ENCODE measurements around the gene TBL1Y.
"Not testable (repeated sequence)": the region's sequence is repeated elsewhere in the genome, so short reads cannot be mapped to it uniquely, and the experiment has no call there.

Gene TBL1Y

DNA sequence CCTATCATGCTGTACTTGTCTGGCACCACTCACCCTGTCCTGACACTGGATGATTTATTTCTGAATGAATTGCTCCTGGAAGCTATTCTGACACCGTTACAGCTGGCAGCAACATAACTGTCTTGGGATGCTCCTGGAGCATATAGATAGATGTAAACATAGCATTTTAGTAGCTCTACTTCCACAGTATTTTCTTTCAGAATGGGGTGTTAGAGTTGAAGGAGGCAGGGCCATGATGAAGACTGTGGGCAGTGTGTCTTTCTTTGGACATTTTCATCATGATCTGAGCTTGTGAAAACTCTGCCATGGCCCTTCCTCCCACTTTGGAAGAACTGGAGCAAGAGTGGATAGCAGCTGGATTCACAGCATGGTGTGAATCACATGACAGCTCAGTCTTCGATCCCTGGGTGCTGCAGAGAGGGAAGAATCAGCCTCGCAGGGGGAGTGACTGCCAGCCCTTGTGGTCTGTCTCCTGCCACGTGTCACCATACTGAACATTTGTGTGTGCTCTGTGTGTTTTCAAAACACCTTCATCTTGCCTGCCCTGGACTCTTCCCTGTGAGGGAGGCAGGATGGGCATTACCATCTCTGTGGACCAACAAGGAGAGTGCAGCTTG lies 61.9 kb downstream of the TBL1Y start:
- no peak for DNase-seq (ENCODE audit: low read depth, low spot score)

DNA sequence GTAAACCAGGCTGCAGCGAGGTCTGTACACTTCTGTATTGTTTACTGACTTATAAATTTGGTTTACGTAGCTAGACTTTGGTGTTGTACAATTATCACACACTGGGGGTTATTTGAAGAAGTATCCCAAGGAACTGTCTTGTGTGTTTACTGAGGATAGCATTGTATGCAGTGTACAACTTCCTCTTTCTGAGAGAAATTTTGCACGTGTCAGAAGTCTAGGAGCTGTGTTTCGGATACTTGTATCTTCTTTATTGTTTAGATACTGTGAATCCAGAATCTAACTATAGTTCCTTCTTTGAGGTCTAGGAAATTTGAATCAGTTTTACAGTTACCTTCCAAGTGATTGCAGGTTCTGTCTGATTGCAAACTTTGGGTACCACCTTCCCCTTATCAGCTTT lies 64.5 kb downstream of the TBL1Y start:
- no peak for DNase-seq (ENCODE audit: low read depth, low spot score)

DNA sequence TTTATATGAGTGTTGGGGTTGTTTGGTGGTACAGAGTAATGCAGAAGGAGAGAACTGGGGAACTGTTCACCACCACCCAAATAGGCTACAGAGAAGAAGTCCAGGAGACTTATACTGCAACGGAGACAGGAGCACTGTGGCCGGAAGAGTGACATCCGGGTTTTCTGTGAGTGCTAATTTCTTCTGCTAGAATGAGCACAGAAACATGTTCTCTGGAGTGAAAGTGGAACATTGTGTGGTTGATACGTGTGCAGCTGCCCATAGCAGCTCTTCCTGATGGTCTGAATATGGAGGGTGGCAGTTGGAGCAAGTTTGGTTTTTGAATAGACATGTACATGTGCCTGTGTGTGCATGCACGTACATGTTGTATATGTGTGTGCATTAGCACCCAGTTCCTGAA lies 67.3 kb downstream of the TBL1Y start:
- no peak for DNase-seq (ENCODE audit: low read depth, low spot score)

DNA sequence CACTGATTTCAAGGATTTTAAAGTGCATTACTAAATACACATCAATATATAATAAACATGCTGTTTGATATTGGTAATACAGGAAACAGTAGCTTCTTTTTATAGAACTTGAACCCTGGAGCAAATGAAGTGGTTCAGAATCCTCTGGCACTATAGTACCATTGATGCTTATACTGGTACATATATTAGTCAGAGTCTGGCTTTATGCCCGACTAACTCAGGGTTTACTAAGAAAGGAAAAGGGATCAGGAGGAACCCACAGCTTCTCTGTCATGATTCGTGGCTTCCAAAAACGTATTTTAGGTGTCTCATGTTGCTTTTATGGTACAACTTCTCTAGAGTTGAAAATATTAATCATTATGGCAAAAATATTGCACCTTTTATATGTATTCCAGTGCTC lies 72.7 kb downstream of the TBL1Y start:
- no peak for DNase-seq (ENCODE audit: low read depth, low spot score)

DNA sequence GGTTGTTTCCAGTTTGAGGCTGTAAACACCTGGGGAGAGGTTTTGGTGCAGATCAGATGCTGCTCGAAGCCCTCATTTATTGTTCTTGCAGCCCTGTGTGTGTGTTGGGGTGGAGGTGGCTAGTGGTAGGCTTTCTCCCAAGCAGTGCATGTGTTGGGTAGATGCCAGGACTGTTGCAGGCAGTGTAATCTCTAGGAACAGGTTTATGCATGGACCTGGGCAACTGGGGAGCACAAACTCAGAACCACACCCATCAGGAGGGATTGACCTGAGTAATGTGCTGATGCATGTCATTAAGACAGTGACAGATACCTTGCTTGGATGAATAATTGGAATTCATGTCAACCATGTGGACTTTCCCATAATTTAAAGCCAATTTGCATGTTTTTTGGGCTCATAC lies 77.3 kb downstream of the TBL1Y start:
- DNase-seq (ENCODE audit: low read depth, low spot score), result no peak

DNA sequence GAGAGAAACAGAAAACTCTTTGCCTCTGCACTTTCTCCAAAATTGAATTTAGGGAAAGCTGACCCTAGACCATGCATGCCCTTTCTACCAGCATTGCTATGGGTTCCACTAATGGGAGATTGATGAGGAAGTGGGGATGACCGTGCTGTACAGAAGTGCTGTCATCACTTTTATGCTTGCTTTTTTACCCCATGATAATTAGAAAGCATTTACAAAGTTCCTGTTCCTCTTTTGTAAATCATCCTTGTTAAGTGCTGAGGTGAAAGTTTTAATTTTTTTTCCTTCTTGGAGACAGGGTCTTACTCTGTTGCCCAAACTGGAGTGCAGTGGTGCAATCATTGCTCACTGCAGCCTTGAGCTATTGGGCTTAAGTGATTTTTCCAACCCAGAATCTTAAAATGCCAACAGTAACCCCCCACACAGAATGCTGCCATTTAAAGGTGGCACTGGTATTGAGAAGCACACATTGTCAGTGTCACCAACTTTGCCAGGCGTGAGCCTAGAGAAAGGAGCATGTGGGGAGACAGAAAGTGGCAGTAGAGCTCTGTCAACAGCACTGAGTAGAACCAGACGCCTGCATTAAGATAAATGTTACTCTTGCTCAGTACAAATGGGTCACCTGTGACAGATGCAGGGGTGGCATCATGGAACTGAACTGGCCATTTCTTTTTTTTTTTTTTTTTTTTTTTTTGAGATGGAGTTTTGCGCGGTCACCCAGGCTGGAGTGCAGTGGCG lies 79.6 kb downstream of the TBL1Y start:
- no peak for DNase-seq (ENCODE audit: low read depth, low spot score)

DNA sequence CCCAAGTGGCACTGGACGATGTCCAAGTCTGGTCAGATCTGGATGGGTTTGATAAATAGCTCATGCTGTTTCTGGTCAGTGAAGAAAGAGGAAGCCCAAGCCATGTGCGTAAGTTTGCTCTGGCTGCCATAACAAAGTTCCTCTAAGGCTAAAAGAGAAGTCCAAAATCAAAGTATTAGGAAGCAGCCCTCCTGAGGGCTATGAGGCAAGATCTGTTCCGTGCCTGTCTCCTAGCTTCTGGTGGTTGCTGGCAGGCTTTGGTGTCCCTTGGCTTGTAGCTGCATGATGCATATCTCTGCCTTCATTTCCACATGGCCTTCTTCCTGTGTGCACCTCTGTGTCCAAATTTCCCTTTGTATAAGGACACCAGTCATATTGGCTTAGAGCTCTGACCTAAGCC lies 81.5 kb downstream of the TBL1Y start:
- DNase-seq (ENCODE audit: low read depth, low spot score), result no peak

DNA sequence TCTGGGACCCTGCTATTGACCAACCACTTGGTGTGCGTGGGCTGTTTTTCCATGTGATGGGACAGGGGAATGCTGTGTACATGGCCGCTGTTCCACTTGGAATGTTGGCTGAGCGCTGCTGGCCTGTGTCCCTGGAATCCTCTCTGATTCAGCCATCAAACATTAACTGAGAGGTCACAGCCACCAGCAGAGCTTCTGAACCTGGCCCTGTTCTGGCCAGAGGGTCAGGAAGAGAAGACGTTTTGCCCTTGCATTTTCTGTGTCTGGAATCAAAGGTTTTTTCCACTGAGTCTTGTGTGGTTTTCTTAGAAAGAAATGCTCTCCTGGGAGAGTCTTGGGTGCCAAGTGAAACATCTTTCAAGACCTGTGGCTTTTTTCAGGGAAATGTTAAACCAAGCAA lies 85.5 kb downstream of the TBL1Y start:
- DNase-seq (ENCODE audit: low read depth, low spot score), result no peak

DNA sequence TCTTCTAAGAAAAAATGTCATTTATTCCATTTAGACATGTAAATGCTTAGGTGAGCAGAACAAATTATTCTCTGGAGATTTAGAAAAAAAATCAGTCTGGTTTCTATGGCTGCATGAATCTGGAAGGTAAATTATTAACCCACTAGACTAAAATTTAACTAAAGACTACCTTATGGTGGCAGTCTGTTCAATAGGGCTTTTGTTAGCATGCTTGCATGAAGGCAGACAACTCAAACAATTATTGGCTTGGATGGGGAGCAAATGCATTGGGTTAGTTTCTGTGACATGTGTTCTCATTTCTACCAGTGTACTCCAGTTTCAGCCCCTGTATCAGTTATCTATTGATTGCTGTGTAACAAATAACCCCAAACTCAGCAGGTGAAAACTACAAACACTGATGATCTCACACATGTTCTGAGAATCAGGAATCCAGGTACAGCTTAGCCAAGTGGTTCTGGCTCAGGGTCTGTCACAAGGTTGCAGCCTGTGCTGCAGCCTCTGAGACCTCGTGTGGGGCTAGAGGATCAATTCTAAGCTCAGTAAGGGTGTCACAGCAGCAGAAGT lies 87.1 kb downstream of the TBL1Y start:
- no peak for DNase-seq (ENCODE audit: low read depth, low spot score)

DNA sequence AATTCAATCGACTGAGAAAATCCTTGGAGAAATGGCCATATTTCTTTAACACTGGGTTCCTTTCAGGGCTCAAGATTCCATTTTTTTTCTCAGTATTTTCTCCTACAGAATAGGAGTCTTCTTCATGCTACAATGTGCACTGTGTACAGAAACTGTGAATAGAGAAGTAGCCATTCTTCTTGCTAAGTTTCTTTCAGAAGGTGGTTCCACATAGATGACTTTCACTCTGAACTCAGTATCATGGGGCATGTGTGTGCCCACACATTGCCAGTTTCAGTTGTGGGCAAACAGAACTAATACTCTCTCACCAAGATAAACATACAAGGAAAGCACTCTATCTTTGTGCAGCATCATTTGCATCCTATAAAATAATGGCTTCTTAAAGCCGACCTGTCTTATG lies 89.4 kb downstream of the TBL1Y start:
- DNase-seq (ENCODE audit: low read depth, low spot score), result no peak

DNA sequence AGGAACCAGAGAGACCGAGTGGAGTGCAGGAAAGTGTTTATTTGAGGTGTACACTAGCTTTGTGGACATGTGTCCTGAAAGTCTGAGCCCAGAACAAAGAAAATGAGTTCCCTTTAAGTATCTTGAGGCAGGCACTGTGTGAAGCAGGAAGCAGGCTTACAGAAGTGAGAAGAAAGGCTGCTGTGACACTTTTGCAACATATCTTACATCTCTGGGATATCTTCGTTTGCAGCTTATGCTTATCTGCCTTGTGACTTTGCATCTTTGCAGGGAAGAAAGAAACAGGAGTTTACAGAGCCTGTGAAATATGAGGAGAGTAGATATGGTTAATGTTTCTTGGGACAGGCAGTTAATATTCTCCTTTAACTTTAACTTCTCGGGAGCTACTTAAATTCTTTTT lies 92.1 kb downstream of the TBL1Y start:
- DNase-seq (ENCODE audit: low read depth, low spot score), result no peak

DNA sequence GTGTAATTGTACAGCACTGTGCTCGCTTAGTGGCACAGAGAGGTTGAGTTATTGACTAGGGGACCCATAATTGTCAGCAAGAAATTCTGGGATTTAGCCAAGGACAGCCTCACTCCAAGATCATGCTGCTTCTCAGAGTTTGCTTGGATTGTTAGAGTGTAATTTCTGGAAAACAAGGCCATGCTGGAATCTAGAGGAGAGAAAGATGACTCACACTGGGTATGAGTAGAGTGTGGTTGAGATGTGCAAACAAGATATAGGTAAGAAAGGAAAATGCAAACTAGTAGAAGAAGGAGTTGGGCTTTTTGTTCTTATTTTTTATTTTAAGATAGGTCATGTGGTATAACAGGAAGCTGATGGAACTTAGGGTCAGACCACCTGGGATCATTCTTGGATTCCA lies 97.4 kb downstream of the TBL1Y start:
- DNase-seq (ENCODE audit: low read depth, low spot score), result no peak

DNA sequence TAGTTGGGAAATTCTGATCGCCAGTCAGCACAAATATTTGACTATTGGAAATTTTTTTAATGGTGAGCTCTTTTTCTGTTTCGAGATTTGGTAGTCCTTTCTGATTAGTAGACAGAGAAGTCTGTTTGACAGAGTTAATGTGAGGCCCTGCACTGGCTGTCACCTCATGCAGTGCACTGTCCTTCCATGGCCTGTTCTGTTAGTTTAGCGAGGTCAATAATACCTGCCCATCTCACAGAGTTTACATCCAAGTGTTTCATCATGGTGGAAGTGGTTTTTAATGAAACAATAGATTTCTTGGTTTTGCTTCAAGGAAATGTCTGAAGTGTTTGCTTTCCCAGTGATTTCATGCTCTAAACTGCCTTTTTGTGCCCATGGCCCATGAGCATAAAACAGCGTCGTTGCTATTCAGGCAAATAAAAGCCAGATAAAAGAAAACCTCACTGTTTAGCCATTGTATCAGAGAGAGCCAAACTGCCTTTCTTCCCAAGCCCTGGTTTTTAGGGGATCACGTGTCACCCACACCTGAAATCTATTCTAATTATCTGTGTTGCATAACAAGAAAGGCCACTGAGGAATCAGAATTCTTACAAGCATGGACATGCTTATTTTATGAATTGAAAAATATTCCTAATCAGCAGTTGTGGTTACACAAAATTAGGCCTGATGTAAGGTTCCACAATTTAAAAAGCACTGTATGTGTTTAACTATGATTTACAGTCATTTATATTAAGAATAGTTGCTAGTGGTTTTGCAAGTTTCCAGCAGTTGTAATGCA lies 98.3 kb downstream of the TBL1Y start:
- DNase-seq (ENCODE audit: low read depth, low spot score), result no peak

DNA sequence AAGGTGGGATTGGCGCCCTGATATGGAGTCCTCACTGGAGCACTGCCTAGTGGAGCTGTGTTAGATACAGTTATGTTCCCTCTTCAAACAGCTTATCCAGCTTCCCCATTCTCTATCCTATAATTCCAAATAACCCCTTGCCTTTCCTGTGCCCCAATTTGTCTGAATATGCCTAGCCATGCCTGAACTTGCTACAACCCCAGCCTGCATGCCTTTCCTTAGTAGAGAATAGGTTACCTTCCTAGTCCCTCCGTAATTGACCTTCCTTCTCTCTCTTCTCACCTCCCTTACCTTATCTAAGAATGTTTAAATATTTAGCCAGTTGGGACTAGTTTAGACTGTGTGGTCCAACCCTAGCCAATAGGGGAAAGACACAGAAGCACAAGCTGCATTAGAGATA lies 102.6 kb downstream of the TBL1Y start:
- DNase-seq (ENCODE audit: low read depth, low spot score), result no peak

DNA sequence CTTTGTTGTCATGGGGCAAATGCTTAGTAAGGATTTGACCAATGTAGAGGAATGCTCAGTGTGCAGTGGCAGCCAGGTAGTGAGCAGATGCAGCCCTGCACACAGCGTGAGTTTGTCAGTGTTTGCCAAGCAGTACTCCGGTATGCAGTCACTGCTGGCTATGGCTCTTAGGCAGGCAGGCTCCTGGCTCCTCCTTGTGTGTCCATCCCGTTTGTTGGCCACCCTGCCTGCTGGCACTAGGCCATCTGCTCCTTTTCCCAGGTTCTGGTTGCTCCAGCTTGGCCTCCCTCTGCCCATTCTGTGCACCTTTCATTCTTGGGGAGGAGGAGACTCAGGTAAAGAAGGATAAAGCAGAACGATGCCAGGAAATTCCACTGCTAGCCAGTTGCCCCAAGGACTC lies 106.0 kb downstream of the TBL1Y start:
- no peak for DNase-seq (ENCODE audit: low read depth, low spot score)

DNA sequence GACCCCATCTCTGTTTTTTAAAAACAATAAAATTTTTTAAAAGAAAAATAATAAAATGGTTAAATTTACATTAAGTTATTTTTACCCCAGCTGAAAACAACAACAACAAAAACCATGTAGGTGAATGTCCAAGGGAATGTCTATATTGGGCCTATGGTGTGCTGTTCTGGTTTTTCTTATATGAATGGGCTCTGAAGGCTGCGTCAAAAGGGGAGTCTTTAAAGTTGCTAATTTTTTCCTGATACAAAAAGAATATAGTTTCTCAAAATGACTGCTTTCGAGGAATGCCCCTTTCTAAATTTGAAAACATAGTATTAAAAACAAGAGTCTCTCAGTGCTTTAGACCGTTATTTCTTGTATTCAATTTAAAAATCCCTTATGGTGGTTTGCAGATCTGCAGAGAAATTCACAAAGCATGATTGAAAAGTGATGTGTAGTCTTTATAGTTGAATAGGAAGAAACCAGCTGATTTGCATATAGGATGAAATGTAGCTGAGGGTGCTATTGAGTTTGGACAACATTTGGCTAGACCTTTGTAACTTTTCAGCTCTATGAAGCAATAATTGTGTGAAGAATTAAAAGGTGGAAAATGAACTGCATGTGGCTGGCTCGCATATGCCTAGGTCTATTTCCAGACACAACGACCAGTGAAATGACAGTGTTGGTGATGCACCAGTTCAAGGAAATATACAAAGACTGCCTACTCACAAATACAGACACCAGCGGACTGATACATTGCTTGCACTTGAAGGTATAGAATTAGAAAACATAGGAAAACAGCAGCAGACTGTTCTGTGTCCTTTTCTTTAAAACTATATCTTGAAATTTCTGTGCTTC lies 107.0 kb downstream of the TBL1Y start:
- no peak for DNase-seq (ENCODE audit: low read depth, low spot score)

DNA sequence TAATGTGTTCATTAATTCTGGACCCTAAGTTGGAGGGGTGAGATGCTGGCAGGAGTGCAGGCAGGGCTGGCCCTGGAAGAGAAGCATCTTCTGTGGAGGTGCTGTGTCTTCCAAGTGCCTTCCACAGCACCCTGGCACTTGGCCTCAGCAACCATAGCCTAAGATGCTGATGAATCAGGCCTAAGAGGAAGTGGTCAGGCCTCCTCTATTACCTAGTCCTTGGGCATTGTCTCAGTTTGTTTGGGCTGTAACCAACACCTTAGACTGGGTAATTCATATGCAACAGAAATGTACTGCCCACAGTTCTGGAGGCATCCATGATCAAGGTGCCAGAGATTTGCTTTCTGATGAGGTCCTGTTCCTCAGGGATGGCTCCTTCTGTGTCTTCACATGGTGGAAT lies 128.5 kb downstream of the TBL1Y start:
- no peak for DNase-seq (ENCODE audit: low read depth, low spot score)

DNA sequence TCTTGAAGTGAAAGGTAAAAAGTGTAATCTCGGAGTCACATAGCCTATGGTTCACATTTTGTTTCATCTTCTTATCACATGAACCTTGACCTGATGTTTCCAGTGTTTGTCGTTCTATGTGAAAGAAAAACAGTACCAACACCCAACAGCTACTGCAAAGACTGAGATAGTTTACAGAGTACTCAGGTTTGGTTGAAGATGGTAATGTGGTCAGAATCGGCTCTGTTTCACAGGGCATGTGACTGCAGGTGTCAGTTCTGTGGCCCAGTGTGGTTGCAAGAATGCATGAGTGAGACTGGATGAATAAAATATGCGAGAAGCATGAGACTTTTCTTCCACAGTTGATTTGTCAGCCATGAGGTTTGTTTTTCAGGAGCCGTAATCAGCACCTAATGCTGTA lies 130.2 kb downstream of the TBL1Y start:
- no peak for DNase-seq (ENCODE audit: low read depth, low spot score)

DNA sequence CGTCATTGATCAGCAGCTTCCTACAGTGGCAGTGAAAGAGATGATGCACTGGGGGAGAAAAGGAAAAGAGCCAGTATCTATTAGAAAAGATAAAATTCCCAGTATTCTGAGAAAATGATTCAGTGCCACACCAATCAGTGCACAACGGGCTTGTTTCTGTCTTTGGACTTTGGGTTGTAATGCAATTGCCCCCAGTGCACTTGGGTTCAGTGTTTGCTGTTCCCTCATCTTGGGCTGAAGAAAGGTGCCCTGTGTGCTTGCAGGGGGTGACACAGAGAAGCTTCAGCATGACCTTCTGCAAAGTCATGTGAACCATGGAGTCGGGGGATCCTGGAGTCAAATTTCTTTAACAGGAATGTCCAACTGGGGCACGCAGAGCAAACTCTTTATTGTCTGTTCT lies 131.5 kb downstream of the TBL1Y start:
- DNase-seq (ENCODE audit: low read depth, low spot score), result no peak

DNA sequence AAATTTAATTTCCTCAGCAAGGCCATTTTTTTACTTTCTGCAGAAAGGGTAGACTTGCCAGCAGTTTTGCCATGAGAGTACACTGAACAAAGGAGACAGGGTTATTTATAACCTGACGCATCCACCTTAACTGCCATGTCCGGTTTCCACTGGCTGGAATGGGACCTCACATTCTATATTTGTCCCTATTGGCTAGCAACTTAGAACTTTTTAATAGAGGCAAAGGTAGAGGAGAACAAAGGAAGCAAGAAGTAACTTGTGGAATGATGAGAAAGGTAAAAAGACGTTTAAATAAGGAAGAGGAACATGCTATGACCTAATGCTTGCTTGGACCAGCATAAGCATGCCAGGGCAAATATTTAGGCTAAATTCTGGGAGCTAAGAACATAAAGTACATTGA lies 142.0 kb downstream of the TBL1Y start:
- DNase-seq (ENCODE audit: low read depth, low spot score), result not testable (repeated sequence)

DNA sequence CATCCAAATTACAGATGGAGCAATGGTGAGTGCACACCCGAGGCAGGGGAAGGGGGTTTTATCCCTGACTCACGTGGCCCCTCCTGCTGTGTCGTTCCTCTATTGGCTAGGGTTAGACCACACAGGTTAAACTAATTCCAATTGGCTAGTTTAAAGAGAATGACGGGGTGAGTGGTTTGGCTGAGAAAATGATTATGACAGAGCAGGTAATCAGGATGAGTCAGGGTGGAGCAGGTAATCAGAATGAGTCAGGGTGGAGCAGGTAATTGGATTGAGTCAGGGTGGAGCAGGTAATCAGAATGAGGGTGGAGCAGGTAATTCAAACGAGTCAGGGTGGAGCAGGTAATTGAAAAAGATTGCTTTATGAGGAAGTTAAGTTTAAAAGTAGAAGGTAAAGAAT lies 146.4 kb downstream of the TBL1Y start:
- no peak for DNase-seq (ENCODE audit: low read depth, low spot score)

DNA sequence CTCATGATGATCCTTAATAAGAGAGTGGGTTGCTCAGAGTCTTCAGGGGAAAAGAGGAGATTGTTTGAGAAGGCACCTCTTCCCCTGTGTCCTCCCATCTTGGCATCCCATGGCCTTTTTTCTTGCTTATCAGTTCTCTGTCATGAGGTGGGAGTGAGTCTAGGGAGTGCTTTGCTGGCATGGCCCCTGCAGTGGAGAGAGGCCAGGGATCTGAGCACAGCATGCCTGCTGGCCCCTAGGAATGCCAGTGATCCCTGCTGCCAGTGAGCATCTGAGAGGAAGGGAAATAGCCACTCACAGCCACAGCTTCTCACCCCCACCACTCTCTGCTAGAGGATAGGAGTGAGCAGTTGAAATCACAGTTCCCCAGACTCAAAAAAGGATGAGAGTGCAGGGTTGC lies 168.2 kb downstream of the TBL1Y start:
- DNase-seq (ENCODE audit: low read depth, low spot score), result no peak

Data from ELF-1 (cell line).